DOHH2 (cell line): ENCODE measurements around the gene ATP11A.

ENCODE experiments used
- H3F3A ChIP-seq: fragments of 200-600 bp; sonication (generic), shearing (Covaris generic); 2 replicates; pipeline ENCODE4 v1.6.0; 2016; ENCODE audit warnings: antibody characterized with exemption, mild to moderate bottlenecking; ENCODE audit not compliant: control insufficient read depth, insufficient read depth
- H3K27ac ChIP-seq: fragments of 200-600 bp; sonication (generic); 2 replicates; pipeline ENCODE4 v1.5.1; 2014; ENCODE audit warnings: low read depth, mild to moderate bottlenecking, low read length, moderate library complexity
- H3K27me3 ChIP-seq: fragments of 200-600 bp; sonication (generic); 2 replicates; pipeline ENCODE4 v1.6.1; 2014; ENCODE audit warnings: mild to moderate bottlenecking, low read length, mixed read lengths; ENCODE audit not compliant: control insufficient read depth
- H3K36me3 ChIP-seq: fragments of 200-600 bp; sonication (generic); 2 replicates; pipeline ENCODE4 v1.6.1; 2014; ENCODE audit warnings: mild to moderate bottlenecking, low read length, moderate library complexity, mixed read lengths; ENCODE audit not compliant: control insufficient read depth
- H3K4me1 ChIP-seq: fragments of 200-600 bp; sonication (generic); 2 replicates; pipeline ENCODE4 v1.6.1; 2014; ENCODE audit warnings: mild to moderate bottlenecking, low read length, mixed read lengths; ENCODE audit not compliant: control insufficient read depth
- H3K4me2 ChIP-seq: fragments of 200-600 bp; sonication (generic); 2 replicates; pipeline ENCODE4 v1.6.0; 2014; ENCODE audit warnings: mild to moderate bottlenecking, low read length, moderate library complexity
- H3K4me3 ChIP-seq: fragments of 200-600 bp; sonication (generic); 2 replicates; pipeline ENCODE4 v1.5.1; 2014; ENCODE audit warnings: mild to moderate bottlenecking, low read length, mixed read lengths
- H3K79me2 ChIP-seq: fragments of 200-600 bp; sonication (generic); 2 replicates; pipeline ENCODE4 v1.6.1; 2014; ENCODE audit warnings: mild to moderate bottlenecking, low read length, mixed read lengths; ENCODE audit not compliant: control insufficient read depth
- H3K9me2 ChIP-seq: fragments of 200-600 bp; sonication (generic); replicated peaks from 2 replicates; pipeline ENCODE4 v1.6.1; 2014; ENCODE audit warnings: mild to moderate bottlenecking, low read length, mixed read lengths; ENCODE audit not compliant: control insufficient read depth
- H3K9me3 ChIP-seq: fragments of 200-600 bp; sonication (generic); 2 replicates; pipeline ENCODE4 v1.6.1; 2014; ENCODE audit warnings: antibody characterized with exemption, low read length, mixed read lengths; ENCODE audit not compliant: control insufficient read depth, insufficient read depth
- H4K20me1 ChIP-seq: fragments of 200-600 bp; sonication (generic); 2 replicates; pipeline ENCODE4 v1.6.0; 2014; ENCODE audit warnings: low read depth, mild to moderate bottlenecking, antibody characterized with exemption, low read length, moderate library complexity; ENCODE audit not compliant: control insufficient read depth, insufficient read depth
- EZH2phosphoT487 ChIP-seq: fragments of 200-600 bp; sonication (generic); IDR thresholded peaks from 2 replicates; pipeline ENCODE4 v1.6.1; 2017; ENCODE audit warnings: borderline replicate concordance, mild to moderate bottlenecking, antibody characterized with exemption, low read length, moderate library complexity, mixed read lengths
- TF ChIP-seq, protein P1 (sequence below): fragments of 200-600 bp; sonication (generic); IDR thresholded peaks from one replicate; pipeline ENCODE4 v1.5.1; 2014; ENCODE audit warnings: antibody characterized with exemption, mild to moderate bottlenecking, low read depth, low read length; ENCODE audit not compliant: poor library complexity, severe bottlenecking

The ATP11A gene

DNA sequence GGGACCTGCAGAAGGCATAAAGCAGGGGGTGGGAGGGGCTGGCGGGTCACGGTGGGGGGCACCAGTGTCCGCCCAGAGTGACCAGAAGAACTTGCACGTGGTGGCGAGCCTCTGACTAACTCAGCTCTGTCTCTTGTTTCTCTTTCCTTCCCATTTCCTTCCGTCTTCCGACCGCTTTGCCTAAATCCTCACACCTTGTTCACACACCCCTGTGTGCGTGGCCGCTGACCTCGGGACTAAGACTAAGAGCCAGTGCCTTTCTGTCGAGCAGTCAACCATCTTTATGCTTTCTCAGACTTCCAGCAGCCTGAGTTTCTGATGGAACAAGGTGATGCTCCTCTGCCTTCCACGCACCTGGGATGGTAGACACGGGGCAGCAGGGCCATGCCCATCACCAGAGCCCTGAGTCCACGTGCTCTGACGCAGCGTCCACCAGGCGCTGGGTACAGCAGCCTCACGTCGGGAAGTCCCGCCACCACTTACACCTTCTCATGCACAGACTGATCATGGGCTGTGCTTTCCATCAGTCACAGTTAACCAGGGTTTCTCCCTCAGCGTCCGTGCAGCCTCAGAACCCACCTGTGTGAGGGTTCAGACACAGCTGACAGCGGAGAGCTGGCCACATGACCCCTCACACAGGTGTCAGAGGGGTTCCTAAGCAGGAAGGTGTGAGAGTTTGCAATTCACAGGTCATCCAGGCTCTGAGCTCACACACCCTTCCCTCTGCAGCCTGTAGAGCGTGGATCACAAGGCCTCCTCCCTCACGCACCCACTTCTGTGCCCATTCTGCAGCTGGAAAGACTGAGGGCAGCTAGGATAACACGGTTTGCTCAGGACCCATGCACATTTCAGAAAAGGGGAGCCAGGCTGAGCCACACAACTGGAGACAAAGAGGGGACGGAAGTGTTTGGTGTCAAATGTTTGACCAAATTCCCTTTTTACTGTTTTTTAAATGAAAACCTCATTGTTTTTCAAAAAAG, 188.4 kb downstream of the ATP11A start:
- TF ChIP-seq, protein P1, sequence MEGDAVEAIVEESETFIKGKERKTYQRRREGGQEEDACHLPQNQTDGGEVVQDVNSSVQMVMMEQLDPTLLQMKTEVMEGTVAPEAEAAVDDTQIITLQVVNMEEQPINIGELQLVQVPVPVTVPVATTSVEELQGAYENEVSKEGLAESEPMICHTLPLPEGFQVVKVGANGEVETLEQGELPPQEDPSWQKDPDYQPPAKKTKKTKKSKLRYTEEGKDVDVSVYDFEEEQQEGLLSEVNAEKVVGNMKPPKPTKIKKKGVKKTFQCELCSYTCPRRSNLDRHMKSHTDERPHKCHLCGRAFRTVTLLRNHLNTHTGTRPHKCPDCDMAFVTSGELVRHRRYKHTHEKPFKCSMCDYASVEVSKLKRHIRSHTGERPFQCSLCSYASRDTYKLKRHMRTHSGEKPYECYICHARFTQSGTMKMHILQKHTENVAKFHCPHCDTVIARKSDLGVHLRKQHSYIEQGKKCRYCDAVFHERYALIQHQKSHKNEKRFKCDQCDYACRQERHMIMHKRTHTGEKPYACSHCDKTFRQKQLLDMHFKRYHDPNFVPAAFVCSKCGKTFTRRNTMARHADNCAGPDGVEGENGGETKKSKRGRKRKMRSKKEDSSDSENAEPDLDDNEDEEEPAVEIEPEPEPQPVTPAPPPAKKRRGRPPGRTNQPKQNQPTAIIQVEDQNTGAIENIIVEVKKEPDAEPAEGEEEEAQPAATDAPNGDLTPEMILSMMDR: no peak
- no peak for TF ChIP-seq EZH2phosphoT487
- H3K27ac ChIP-seq: no peak overlapping the region
- H3K4me2 ChIP-seq: no peak overlapping the region
- peaks cover 6% of the 10 kb centered on the region for H3F3A ChIP-seq
- H3K9me2 ChIP-seq: no peaks in the 10 kb centered on the region
- H3K36me3 ChIP-seq: peaks cover 2% of the 10 kb centered on the region; the same call in 1 of the 2 replicates
- no peaks in the 10 kb centered on the region for H4K20me1 ChIP-seq
- H3K79me2 ChIP-seq: no peaks in the 10 kb centered on the region
- H3K27me3 ChIP-seq: no peaks in the 10 kb centered on the region
- H3K4me3 ChIP-seq: no peak overlapping the region
- no peaks in the 10 kb centered on the region for H3K9me3 ChIP-seq
- H3K4me1 ChIP-seq: peaks cover 11% of the 10 kb centered on the region

DNA sequence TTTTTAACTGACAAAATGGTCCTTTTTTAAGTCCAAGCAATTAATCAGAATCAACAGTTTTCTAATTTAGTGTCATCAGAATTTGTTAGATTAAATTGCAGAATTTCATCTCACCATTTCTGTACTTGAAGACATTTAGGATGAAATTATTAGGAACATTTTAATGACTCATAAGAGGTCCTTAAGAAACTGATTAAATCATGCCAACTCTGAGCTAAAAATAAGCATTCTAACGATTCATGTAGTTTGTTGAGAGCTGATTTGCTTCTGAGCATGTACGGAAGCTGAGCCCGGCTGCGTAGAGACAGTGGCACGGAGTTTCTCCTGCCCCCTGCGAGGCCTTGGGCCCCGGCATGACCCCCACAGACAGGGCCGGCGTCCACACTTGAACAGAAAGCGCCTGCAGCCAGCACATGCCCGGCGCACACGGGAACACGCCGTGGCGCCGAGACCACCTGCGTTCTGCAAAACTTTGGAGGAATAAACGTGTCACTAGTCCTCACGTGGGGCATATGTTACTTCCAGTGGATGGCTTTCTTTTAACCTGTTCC, 189.5 kb downstream of the ATP11A start:
- no peak for TF ChIP-seq EZH2phosphoT487
- TF ChIP-seq, protein P1: no peak
- H3K4me1 ChIP-seq: peaks cover 5% of the 10 kb centered on the region
- H3K9me3 ChIP-seq: no peaks in the 10 kb centered on the region
- H3K27me3 ChIP-seq: no peaks in the 10 kb centered on the region
- no peak overlapping the region for H3K27ac ChIP-seq
- H3F3A ChIP-seq: no peaks in the 10 kb centered on the region
- no peaks in the 10 kb centered on the region for H3K9me2 ChIP-seq
- H3K4me3 ChIP-seq: no peak overlapping the region
- H4K20me1 ChIP-seq: no peaks in the 10 kb centered on the region
- peaks cover 2% of the 10 kb centered on the region; the same call in 1 of the 2 replicates for H3K36me3 ChIP-seq
- no peak overlapping the region for H3K4me2 ChIP-seq
- H3K79me2 ChIP-seq: no peaks in the 10 kb centered on the region

DNA sequence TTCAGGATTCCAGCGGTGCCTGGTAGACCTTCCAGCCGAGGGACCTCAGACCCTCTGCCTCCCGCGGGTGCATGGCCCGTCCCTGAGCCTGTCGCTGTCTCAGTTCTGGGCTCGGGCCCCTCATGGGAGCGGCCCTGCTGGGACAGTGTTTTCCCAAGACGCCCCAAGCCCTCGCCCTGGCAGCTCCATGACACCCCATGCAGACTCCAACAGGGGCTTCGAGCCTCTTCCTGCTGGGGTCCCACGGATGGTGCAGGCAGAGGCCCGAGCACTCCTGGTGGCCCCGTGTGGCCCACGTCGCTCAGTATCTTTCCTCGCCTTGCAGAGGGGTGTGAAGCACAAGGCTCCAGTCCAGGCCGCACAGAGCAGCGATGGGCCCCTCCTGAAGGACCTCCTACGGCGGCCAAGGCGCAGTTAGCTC, 190.4 kb downstream of the ATP11A start:
- no peaks in the 10 kb centered on the region for H3F3A ChIP-seq
- no peaks in the 10 kb centered on the region for H3K9me2 ChIP-seq
- no peak overlapping the region for H3K4me2 ChIP-seq
- TF ChIP-seq EZH2phosphoT487: no peak
- TF ChIP-seq, protein P1: no peak
- no peaks in the 10 kb centered on the region for H3K4me1 ChIP-seq
- H3K27me3 ChIP-seq: no peaks in the 10 kb centered on the region
- peaks cover 2% of the 10 kb centered on the region; the same call in 1 of the 2 replicates for H3K36me3 ChIP-seq
- H4K20me1 ChIP-seq: no peaks in the 10 kb centered on the region
- no peaks in the 10 kb centered on the region for H3K79me2 ChIP-seq
- H3K4me3 ChIP-seq: no peak overlapping the region
- no peak overlapping the region for H3K27ac ChIP-seq
- H3K9me3 ChIP-seq: no peaks in the 10 kb centered on the region
